AG08396 (cell line): ENCODE measurements around the gene CEP57.
"Not testable (repeated sequence)": the region's sequence is repeated elsewhere in the genome, so short reads cannot be mapped to it uniquely, and the experiment has no call there.

Experiments
- DNase-seq: peaks from one replicate; pipeline ENCODE4 v3.0.0; 2012; ENCODE audit warnings: low spot score, mixed read lengths

The CEP57 gene

GRCh38 chr11:95796501-95796900 is 6.2 kb downstream of the CEP57 start:
- DNase-seq, result no peak

- DNase-seq, result no peak
Measured at GRCh38 chr11:95799546-95799945, 9.2 kb downstream of the CEP57 start.

- DNase-seq, result no peak
Measured at GRCh38 chr11:95800438-95800837, 10.1 kb downstream of the CEP57 start.

- no peak for DNase-seq
Measured at GRCh38 chr11:95802806-95803205, 12.5 kb downstream of the CEP57 start.

- no peak for DNase-seq
Measured at GRCh38 chr11:95803973-95804372, 13.7 kb downstream of the CEP57 start.

GRCh38 chr11:95805869-95806268 is 15.6 kb downstream of the CEP57 start:
- DNase-seq, result no peak

GRCh38 chr11:95806464-95806863 is 16.2 kb downstream of the CEP57 start:
- DNase-seq, result not testable (repeated sequence)

- DNase-seq, result not testable (repeated sequence)
Measured at GRCh38 chr11:95811052-95811451, 20.8 kb downstream of the CEP57 start.

GRCh38 chr11:95816037-95816436 is 25.7 kb downstream of the CEP57 start:
- DNase-seq, result no peak

GRCh38 chr11:95821640-95822039 is 31.3 kb downstream of the CEP57 start:
- no peak for DNase-seq

- no peak for DNase-seq
Measured at GRCh38 chr11:95827696-95828095, 37.4 kb downstream of the CEP57 start.

- peak; percentile 7 for DNase-seq
Measured at GRCh38 chr11:95829580-95830259, 39.4 kb downstream of the CEP57 start.

- peak; percentile 38 for DNase-seq
Measured at GRCh38 chr11:95831198-95831883, 41.0 kb downstream of the CEP57 start.

- DNase-seq, result no peak
Measured at GRCh38 chr11:95832763-95833162, 42.5 kb downstream of the CEP57 start.

- DNase-seq, result no peak
Measured at GRCh38 chr11:95833378-95833777, 43.1 kb downstream of the CEP57 start.

- no peak for DNase-seq
Measured at GRCh38 chr11:95835351-95835750, 45.1 kb downstream of the CEP57 start.

GRCh38 chr11:95835768-95836488 is 45.6 kb downstream of the CEP57 start:
- DNase-seq, result peak; percentile 74

GRCh38 chr11:95845167-95845566 is 54.9 kb downstream of the CEP57 start:
- no peak for DNase-seq

- DNase-seq, result peak; percentile 35
Measured at GRCh38 chr11:95849087-95849825, 59.0 kb downstream of the CEP57 start.

GRCh38 chr11:95850137-95850536 is 59.8 kb downstream of the CEP57 start:
- no peak for DNase-seq

GRCh38 chr11:95853138-95853537 is 62.8 kb downstream of the CEP57 start:
- DNase-seq, result no peak

GRCh38 chr11:95853862-95854261 is 63.6 kb downstream of the CEP57 start:
- no peak for DNase-seq
